NCI-H2081 treated with DMSO at 0.1 percent for 48 hours (cell line): Measurements from ENCODE around the gene CCDC12.

Experiments used
- DNase-seq: peaks from one replicate; lab custom pipeline; 2025; lab: John Stamatoyannopoulos, UW

Gene CCDC12

DNA sequence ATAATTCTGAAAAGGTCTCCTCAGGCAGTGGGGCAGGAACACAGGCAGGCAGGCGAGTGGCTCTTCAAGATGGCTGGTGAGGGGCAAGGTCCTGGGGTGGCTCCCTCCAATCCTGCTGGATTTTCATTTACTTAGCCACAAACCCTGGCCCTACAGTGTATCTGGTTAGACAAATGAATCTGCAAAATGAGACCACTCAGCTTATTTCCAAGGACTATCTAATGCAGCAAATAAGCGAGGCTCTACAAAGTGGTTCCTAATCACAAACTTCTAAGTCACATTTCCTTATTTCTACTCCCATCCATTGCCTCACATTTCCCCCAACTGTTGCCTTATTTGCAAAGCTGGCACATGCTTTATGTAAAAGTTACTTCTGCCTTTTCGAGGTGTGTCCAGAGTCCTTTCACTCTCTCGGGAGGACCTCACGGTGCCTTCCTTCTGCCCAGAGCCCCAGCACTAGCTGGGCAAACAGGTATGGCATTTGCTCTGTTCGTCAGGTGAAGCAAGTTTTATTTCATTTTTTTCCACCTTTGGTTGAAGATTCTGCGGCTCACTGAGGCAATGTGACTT lies 40.5 kb downstream of the CCDC12 start:
- DNase-seq = no peak

DNA sequence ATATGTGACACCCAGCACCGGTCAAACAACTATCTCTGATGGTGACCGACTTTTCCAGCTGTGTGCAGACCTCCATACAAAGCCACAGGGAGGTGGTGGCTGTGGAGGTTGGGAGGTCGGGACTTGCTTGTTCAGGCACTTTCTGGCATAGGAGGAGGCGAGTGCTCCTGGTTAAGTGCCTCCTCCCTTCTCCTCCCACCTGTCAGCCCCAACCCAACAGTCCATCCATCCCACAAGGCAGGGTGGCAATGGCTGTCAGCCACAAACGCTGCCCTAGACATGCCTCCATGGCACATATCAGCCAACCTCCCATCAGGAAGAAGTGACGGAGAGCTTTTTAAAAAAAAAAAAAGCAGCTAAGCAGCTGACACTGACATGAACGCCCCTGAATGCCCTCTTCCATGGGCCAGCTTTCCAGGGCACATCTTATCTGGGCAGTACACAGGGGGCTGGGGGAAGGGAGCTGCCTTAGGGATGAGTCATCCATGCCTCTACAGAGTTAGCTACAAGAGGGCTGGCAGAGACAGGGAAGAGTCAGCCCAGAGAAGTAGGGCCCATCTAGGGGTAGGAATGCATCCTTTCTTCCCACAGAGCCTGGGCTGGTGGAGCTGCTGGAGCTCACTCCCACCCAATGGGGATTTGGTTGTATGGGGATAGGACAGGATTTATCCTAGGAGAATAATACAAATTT lies 41.2 kb downstream of the CCDC12 start:
- no peak for DNase-seq

DNA sequence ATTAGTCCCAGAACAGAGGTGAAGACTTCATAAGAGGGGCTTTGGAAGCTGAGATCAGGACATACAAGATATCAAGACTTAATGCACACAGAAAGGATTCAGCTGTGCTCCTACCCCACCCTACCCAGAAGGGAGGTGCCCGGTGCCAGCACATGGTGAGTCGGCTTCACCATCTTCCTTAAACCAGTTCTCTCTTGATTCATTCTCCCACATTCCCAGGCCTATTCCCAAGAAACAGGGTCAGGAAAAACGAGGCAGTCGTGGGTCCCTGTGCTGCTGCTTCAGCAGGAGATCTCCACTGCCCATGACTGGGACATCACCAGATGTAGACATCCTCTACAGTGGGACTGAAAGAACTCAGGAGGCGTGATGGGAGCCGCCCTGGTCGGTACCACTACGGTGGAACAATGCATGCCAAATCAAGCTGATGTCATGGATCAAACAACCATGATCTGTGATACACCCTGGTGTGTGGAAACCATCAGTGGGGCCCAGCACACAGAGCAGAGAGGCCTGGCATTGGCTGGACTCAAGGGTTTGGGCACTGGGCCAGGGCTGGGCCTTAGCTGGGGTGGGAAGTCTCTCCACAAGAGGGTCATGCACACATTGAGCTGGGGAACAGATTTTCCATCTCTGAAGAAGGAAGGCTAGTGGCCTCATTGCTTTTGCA lies 41.9 kb downstream of the CCDC12 start:
- no peak for DNase-seq

GRCh38 chr3:46934072-46934471 lies 42.5 kb downstream of the CCDC12 start:
- no peak for DNase-seq

DNA sequence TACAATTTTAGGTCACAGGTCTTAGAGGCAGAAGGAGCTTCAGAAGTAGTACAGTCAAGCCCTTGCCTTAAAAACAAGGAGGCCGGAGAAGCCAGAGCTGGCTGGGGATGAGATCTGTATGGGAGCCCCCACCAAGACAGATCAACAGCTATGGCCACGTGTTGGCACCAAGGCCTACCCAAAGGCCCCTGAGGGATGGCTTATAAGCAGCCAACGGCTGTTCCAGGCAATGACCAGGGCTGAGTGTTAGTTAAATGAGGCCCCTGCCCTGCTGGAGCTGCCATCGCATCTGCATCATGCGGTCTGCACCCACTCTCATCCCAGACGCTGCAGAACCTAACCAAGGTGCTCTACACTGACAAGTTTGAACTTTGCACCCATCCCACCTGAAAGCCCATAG lies 43.3 kb downstream of the CCDC12 start:
- no peak for DNase-seq

DNA sequence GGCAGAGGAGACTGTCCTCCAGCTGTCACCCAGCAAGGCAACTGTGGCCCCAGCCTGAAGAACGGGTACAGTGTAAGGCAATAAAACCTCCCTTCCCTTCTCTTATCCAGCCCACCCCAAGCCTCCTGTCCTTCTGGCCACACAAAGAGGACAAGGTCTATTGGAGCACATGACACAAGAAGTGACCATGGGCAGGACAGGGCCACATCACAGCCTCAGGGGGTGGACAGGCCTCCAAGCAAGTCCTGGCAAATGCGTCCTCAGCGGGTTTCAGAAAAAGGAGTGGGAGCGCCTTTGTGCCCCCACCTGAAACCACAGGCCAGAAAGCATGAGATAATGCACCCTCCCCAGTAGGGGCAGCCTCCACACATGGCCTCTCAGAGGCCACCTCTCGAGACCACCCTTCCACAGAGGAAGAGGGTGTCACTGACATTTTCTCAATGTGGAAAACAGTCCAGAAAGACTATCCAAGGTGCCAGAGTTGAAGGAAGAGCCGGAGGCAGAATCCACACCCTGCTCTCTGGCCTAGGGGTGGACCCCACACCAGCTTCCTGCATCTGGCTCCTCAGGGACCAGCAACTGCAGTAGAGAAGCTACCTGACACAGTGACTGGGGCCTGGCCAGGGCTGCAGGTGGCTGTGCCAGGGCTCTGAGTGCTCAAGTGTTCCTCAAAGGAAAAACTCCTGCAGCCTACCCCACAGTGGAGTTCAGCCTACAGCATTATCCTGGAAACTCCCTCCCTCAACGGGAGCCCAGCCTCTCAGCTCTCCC lies 43.9 kb downstream of the CCDC12 start:
- no peak for DNase-seq

DNA sequence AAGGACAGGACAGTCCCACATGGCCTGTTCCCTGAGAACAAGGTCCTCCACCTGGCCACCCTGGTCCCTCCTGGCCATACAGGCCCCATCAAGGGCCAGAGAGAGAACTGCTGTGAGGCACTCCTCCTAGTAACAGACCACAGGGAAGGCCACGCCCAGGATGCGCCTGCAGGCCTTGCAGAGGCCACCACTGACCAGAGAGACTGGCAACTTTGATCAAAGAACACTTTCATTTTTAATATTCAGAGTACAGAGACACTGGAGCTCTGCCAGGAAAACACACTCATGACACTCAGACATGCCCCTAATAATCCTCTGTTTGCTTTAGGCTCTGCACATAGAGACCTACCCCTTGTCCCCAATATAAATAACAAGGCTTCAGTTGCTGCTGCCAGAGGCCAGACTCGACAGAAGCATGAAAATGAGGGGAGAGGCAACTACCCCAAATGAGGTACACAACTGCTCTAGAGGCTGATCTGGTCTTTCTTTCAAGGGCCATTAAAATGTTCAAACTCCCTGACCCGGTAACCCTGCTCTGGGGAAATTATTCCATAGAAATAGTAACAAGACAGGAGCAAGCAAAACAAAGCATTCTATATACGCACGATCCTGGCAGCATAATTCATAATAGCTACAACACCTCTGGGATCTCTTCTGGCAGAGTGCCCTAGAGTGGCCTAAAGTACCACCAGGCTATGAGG lies 44.8 kb downstream of the CCDC12 start:
- DNase-seq = no peak

GRCh38 chr3:46930945-46931403 lies 45.6 kb downstream of the CCDC12 start:
- DNase-seq = no peak

- no peak for DNase-seq
These were observed 46.2 kb downstream of the CCDC12 start for GRCh38 chr3:46930166-46930944.

DNA sequence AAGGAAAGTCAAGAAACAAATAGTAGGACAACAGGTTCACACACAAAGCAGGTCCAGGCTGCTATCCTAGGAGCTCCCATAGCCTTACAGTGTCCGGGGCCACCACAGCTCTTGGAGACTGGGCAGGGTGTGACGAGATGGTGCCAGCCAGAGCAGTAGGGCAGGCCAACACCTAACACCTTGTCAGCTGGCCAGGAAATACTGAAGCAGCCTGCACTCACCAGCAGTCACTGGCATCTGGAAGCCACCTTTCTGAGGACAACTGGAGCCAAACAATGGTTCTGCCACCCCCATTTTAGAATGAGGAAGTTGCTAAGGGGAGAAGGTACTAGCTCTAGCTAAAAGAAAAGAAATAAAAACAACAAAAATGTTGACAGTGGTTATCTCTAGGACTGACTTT lies 47.2 kb downstream of the CCDC12 start:
- no peak for DNase-seq

DNA sequence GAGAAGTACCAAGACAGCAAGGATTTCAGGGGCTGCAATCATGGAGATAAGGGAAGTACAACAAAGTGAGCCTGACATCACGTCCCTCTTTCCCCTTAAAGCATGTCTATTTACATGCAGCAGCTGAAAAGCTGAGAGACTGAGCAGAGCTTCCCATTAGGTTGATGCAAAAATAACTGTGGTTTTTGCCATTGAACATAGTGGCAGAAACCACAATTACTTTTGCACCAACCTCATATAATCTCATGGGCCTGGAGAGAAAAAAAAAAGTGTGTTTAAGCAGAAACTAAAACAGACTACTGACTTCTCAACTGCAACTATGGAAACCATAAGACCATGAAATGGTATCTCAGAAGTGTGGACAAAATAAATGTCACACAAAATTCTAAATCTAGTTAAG lies 48.3 kb downstream of the CCDC12 start:
- no peak for DNase-seq

GRCh38 chr3:46927718-46928073 lies 48.8 kb downstream of the CCDC12 start:
- no peak for DNase-seq

DNA sequence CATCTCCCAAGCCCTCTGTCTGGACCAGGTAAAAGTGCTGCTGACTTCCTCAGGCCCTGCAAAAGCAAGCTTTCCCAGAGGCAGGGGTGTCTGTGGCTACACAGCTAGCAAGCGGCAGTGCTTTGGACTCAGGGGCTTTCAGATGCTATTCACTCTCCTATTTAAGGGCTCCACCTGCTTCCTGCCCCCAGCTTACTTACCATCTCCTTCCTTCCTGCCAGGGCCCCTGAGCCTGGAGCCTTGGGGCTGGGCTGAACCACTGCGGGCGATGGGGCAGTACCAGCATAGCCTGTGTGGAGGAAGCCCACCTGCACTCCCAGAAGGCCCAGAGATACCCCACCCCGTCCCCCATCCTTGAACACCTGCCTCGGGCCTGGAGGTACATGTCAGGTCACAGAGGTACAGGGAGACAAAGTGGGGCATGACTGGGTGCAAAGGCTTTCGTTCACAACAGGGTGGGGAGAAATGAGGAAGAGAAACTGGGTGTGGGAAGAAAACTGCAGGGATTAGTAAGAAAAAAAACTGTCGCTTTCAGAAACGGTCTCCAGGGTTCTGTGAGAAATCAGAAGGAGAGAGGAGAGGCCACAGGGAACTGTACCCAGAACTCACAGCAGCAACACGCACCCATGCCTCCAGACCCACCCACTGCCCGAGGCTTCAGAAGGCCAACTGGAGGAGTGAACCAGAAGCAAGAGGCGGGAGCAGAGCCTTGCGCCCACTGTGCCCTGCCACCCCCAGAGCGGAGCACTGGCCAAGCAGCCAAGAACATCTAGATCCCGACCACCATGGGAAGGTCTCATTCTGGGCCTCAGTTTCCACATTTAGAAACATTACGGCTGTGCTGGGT lies 49.5 kb downstream of the CCDC12 start:
- DNase-seq = no peak

- no peak for DNase-seq
These were observed 50.1 kb downstream of the CCDC12 start for GRCh38 chr3:46926447-46926846.

- DNase-seq = no peak
These were observed 50.5 kb downstream of the CCDC12 start for GRCh38 chr3:46926039-46926438.

DNA sequence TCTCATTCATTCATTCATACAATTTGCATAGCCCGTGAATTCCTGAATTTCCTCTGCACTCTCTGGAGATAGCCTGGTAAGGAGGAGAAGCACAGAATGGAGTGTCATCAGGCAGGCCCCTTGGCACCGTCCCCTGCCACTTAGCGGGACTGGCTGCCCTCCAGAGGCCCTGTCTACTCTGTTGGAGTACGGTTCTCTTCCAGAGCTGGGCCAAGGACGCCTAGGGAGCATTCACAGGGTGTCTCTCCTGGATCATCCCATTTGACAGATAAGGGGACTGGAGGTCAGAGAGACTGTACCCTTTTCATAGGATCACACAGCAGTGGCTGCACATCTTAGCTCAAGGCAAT lies 51.0 kb downstream of the CCDC12 start:
- no peak for DNase-seq

- DNase-seq = no peak
These were observed 51.5 kb downstream of the CCDC12 start for GRCh38 chr3:46924921-46925584.

DNA sequence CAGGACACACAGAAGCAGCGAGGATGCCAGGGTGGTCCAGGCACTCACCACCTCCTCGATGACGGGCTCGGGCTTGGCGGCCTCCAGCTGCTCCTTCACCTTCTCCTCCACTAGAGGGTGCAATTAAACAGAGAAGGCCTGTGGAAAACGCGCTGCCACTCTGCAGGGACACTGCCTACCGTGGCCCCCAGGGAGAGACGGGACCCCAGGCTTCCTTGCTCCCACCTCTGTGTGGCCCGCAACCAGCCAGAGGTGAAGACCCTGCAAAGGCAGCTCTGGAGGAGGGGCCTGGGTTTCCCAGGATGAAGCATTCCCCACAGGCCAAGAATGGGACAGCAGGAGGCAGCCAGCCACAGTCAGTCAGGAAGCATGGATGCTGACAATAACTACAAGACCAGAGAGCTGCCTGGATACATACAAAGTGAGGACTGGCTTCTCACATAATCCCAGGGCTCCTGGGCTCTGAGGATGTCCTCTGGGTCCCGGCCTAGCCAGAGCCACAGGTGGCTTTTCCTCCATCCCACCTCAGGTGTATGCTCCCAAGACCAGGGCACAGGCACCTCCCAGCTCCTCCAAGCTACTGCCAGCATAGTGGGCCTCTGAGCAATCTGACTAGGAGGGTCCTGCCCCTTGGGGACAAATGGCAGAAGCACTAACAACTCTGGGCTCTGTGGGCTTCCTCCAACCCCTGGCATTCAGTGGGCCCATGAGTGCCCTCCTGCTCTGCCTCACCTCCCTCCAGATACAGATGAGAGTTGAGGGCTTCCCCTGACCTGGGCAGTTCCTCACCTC lies 52.8 kb downstream of the CCDC12 start:
- DNase-seq = no peak

DNA sequence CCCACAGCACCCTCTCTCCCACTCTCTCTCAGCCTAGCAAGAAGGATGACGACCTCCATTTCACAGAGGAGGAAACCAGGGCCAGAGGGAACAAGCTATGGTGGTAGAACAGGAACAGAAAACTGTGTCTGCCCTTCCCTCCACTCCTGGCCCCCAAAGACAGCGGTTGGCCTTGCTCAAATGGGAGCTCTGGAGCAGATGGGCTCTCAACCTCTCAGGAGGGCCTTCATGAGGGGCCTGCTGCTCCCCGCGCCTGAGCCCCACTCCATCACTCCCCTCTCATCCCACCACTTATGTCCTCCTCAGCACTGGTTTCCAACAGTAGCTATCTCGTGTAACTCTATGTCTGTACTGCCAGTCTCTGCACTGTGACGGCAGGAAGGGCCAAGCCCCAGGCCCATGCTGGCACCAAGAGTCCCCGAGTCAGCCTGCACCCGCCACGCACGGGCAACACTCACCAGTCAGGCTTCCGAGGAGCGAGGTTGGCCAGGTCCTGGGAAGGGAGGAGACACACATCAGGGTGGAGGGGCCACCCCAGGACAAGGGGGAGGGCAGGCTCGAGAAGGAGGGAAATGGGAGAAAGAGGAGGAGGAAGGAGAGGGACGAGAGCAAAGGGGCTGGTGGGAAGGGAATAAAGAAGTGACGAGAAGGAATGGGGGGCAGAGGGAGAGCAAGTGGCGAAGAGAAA lies 53.5 kb downstream of the CCDC12 start:
- DNase-seq = no peak
